HG02973 (cell line): ENCODE measurements around the gene RACGAP1.

ENCODE experiments used
- ATAC-seq: cut with Tn5 transposase; IDR thresholded peaks from one replicate; pipeline ENCODE4 v1.9.1; 2021; ENCODE audit warnings: moderate library complexity; ENCODE audit not compliant: unreplicated experiment

Gene RACGAP1

DNA sequence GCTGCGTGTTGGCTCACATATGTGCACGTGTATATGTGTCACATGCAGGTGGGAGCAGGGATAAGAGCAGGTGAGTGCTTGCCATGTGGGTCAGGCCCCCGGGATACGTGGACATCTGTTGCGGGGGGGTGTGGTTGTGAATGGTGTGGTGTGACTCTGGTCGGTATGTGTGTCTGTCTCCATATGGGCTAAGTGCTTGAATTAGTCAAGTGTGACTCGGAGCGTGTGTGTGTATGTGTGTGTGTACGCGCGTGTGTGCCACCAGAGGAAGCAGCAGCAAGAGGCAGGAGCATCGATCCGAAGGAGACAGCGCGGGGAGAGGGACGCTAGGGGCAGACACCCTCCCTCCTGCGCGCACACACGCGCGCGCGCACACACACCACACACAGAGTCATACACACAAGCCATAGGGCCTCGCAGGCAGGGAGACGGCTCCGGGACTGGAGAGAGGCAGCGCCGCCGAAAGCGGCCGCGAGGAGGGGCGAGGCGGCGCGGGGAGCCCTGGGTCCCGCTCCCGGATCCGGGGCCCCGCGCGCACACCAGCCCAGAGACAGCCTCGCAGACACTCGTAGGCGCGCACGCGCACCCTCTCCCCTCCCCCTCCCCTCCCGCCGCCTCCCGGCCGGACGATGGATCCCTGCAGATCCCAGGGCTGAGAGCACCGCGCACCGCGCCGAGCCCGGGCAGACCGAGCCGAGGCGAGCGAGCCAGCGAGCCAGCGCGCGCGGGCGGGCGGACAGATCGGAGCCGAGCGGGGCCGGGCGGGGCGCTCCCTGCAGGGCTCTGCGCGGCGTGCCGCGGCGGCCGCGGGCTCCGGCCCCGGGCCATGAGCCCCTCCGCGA is 31.9 kb upstream of the RACGAP1 start, which contains the start of gene ASIC1:
ASIC1 (plus strand) TSS at position 597 of the 842 bp plus-strand sequence. CDS start 1,171 bp downstream, outside the sequence.
- ATAC-seq = no peak

DNA sequence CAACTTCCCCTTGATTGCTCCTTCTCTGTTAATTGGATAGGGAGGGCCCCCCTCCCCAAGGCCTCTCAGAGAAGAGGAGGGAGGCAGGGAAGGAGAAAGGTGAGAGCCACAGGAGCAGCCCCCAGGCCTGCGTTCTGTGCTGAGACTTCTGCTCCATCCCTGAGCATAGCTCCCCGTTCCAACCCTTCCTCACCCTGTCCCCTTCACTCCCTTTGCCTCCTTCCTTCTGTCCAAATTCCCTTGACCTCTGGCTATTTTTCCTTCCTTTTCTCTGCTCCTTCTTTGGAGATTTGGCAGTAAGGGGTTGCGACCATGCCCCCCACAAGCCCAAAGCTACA is 31.3 kb upstream of the RACGAP1 start:
- ATAC-seq = no peak

DNA sequence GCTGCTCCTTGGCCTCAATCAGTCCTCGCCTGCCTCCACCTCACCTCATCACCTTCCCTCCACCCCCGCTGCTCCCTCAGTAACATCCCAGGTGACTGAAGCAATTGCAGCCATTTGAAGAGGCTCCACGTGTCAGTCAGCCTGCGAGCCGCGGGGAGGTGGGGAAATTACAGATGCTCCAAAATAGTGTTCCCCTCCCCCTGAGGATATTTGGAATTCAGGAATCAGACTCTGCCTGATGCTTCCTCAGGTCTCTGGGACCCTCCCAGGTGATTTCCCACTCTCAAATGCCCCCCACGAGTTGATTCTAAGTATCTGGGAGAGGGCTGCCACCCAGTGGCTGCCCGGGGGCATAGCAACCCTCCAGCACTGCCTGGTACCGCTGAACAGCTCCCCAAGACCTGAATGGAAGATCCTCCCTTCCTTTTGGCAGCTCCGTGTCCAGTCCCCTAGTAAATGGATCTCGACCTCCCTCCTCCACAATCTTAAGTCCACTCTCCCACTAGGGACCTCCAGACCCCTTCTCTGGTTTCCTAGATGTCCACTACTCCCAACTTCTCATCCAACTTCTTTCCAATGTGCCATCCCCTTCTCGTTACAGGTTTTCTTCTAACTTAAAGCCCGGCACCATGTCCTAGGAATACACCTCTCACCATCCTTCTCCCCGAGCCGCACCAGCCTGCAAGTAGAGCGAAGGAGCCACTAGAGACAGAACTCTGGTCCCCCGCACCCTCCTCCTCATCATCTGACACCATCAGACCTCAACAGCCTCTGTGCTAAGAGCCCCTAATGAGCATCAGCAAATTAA is 30.7 kb upstream of the RACGAP1 start:
- no peak for ATAC-seq

DNA sequence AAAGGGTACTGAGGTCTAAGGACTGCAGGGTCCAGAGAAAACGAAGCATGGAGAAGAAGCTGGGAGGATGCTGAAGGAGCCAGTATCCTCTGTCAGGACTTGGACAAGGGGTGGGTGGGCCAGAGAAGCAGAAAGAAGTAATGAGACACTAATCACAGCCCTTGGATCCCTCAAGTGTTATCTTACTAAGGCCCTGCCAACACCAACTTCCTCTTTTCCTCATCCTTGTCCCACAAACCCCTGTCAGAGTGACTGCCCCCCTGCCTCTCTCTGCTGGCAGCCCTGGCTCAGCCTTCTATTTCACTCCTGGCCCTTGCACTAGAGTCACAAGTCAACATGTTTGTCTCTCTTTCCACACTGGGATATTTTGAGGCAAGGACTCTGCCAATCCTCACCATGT is 28.3 kb upstream of the RACGAP1 start:
- ATAC-seq = no peak

DNA sequence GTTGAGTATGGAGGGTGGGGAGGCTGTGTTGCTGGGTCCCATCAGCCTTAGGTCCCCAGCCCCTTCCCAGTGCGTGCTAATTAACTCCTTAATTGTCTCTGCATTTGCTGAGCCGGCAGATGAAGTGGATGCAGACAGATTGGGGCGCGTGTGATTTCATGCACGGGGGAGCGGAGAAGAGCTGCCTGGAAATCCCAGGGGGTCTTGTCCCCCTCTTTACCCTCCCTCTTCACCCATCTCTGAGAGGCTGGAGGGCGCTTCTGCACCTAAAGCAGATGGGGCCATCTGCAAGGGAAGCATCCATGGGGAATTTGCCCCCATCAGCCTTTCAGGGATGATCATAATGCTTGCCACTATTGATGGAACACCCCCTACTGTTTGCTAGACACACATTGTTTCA is 27.7 kb upstream of the RACGAP1 start:
- no peak for ATAC-seq

DNA sequence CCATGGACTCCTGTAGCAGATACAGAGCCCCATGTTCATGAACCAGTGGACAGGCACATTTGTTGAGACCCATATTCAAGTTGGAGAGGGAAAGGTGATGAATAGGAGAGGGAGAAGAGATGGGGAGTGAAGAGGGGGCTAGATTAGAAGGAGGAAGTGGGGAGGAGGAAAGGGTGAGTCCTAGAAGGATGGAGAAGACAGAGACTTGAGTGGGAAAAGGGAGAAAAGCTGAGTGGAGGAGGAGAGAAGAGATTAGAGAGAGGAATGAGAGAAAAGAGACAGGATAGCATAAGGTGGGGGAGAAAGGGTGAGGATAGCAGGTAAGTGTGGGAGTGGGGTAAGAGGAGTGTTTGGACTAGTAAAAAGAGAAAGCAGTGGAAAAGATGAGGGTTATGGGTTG is 27.2 kb upstream of the RACGAP1 start:
- no peak for ATAC-seq

DNA sequence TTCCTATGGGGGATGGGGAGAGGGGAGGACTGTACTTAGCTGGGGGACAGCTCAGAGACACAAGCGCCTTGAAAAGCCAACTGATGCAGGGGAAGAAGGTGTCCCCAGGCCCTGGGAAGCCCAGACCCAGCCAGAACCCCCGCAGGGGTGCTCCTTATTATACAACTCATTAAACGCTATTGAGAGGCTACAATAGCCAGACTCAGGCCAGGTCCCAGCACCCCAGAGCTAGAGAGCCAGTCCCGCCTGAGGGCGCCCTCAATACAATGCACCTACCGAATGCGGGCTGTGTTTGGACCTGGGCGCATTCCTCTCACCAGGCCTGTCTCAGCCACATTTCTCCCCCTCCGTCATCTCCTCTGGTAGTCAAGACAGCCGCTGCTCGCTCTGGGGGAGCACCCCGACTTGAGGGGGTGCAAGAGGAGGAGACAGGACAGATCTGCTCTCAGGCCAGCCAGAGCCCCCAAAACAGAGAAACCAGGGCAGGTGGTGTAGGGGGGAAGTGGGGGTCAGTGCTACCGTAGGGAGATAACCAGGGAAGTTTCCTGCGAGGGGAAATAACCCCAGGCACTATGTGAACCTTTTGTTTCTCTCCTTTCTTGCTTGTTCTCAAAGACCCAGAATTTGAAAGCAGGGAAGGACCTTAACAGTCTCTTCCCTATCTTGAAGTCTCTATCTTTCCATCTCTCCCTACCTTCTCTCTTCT is 26.0 kb upstream of the RACGAP1 start:
- no peak for ATAC-seq

DNA sequence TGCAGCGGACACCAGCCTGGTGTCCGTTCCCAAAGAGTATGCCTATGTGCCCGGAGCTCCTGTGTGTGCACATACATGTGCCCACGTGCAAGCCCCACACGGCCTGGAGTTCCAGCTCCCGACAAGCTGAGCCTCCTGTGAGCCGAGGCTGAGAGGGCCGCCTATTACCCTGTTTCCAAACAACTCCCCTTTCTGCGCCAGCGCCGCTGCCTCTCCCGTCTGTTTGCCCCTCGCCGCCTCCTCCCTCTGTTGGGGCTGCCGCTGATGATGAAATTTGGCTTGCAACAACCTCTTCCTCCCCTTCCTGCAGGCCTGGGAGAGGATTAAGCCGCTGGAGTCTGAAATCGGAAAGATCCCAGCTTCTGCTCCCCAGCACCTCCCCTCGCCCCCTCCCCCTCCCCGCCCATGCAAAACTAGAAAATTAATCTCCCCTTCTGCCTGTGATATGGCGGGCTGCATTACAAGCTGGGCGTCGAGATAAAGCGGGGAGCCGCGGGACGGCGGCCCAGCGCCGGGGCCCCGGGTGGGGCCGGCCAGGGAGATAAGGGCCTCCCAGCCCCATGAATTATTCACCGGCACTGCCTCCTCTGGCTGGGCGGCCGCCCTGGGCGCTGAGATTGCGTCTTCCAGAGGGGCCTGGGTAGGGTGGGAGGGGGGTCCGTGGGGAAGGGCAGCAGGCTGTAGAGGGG is 25.3 kb upstream of the RACGAP1 start:
- ATAC-seq = no peak

DNA sequence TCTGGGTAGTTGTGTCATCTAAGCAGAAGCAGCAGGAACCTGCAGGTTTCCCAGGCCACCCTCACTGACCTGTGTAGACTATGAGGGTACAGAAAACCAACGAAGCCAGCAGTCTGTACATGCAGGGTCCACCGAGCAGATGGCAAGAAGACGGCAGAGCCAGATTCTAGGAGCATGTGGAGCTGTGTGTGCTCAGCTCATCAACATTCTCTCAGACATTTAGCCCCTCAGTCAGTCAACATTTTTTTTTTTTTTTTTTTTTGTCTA is 24.8 kb upstream of the RACGAP1 start:
- ATAC-seq = no peak

DNA sequence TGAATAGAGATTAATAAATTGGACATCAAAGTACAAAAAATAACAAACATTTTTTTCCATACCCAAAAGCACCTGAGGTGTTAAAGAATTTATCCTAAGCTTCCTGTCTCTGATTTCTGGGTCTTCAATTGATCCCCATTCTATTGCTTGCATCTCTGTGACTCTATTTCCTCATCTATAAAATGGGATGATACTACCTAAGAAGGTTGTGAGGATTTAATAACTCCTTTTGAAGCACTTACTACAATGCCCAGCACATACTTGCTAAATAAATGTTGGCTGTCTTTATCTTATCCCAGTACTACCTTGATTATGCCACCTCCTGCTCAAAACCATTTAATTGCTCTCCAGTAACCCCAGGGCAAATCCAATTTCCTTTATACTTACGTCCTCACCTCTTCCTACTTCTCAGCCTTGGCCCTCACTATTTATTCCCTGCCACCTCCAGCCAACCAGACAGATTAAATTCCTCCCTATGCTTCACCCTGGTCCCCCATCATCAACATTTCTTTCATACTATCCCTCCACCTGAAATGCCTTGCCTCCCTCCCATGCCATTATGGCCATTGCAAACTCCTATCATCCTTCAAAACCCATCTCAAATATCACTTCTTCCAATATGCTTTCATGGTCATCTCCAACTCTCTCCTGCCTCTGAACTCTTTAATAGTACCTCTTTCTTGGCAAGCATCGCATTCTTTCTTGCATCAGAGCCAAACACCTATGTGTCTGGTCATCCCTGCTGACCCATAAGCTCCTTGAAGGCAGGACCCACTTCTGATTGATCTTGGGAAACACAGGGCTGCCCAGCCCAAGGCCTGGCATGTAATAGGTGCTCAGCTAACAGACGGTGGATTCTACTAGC is 24.2 kb upstream of the RACGAP1 start:
- no peak for ATAC-seq

DNA sequence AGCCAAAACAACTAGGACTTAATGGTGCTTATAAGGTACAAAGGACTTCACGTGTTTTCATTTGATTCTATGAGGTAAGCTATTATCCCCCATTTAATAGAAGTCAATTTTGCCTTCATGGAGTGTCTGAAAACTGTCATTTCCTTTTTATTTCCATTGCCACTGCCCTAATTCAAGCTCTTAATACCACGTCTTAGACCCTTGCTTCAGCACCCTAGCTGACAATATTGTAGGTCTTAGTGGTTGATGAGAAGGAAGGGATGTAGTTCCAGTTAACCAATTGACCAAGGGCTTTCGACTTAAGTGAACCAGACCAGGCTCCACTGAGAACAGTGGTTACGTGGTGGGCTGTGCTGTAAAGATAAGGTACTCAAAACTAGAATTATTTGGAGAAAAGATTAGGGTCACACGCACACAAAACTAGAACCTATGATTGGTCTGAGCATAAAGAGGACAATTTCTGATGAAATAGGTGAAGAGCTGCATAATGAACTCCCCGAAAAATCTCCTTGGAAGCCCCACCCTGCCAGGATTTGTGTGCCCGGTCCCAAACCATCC is 22.5 kb upstream of the RACGAP1 start:
- ATAC-seq = no peak

DNA sequence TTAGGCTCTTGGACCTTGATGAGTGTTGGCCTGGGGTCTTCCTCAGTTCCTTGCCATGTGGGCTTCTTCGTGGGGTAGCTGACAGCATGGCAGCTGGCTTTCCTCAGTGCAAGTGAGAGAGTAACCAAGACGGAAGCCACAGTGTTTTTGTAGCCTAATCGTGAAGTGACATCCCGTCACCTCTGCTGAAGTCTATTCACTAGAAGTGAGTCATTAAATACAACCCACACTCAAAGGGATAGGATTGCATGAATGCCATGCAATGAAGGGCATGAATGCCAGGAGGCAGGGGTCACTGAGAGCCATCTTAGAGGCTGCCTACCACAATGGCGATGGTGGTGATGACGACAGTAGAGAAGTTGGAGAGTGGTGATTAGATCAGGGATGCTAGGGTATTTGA is 18.6 kb upstream of the RACGAP1 start:
- no peak for ATAC-seq

DNA sequence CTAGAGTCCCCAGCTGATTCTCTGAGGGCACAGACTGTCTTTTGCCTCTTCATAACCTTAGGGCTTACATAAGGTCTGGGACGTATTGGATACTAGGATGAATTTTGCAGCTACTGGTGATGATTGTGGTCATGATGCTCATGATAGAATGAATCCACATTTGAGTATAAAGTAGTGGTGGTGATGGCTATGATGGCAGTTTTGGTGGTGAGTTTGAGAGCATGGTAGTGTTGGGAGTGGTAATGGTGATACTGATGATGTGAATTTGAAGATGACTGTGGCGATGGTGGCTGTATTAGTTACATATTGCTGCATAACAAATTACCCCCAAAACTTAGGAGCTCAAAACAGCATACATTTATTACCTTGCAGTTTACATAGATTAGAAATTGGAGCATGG is 18.0 kb upstream of the RACGAP1 start:
- no peak for ATAC-seq

DNA sequence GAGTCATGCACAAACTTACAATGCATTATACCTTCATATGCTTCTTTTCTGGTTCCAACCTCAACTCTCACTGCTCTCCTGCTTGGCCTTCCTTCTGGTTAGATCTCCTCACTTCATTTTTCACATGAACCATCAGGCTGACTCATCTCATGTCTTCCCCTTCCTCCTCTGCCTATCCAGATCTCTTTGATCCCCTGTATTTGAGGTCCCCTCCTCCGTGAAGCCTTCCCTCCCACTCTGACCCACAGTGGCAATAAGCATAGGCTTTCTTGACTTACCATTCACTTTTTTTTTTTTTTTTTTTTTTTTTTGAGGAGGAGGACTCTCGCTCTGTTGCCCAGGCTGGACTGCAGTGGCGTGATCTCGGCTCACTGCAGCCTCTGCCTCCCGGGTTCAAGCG is 17.4 kb upstream of the RACGAP1 start:
- no peak for ATAC-seq

DNA sequence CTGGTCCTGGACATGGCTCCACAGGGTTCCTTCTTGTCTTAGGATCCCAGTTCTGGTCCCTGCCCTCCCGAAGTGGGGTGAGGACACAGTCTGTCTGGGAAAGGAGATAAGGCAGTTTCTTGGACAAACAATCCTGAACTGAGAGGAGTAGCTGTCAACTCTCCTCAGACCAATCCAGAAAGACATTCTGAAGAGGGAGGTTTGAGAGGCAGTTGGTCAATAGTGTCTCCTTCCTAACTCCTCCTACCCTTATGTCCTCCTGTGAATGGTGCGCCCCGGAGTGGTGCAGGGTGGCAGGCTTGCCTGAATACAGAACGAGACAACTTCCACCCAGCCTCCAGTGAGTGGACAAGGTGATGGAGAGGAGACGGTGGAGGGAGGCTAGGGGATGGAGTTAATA is 16.7 kb upstream of the RACGAP1 start:
- no peak for ATAC-seq

DNA sequence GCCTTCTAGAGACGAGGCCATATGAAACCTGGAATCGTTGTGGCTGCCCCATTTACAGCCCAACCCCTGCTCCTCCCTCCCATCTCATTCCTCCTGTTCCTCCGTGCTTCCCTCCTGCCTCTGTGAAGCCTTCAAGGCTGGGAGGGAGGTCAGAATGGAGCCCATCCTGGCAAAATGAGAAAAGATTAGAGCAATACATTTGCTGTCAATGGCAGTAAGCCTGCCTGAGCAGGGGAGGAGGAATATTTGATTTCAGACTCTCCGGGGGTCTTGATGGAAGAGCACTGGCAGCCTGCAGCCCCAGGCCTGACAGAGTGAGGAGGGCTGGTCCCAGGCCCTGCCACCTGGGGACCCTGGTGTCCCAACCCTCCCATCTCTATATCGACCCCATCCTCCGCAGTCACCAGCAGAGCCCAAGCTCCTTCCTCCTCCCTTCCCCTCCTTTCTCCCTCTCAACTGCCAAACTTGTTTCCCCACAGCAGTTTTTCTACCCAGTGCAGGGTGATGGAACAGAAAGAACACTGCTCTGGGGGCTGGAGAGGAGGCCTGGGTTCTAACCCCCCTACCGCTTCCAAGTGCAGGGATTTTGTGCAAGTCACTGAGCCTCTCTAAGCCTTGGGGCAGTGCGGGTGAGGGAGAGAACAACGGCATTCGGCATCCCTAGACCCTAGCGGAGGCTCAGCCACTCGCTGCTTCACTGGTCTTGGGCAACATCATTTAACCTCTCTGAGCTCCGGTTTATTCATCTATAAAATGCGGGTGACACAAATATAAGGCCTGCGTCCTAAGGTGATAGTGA is 16.0 kb upstream of the RACGAP1 start:
- ATAC-seq = no peak

DNA sequence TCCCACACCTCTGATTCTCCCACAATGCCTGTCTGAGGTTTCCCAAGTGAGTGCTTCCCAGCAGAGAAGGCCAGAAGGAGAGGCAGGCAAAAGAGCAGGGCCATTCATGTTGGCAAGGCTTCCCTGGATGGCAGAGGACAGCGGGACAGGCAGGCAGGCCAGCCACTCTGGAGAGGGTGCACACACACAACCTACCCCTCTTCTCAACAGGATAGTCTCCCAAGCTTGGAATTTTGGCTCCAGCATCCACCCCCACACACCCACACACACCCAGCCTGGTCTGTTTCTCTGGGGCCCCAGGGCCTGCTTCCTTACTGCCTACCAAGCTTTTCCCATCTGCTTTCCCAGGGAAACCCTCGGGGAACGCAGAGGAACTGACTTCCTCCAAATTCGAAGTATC is 15.4 kb upstream of the RACGAP1 start:
- no peak for ATAC-seq

DNA sequence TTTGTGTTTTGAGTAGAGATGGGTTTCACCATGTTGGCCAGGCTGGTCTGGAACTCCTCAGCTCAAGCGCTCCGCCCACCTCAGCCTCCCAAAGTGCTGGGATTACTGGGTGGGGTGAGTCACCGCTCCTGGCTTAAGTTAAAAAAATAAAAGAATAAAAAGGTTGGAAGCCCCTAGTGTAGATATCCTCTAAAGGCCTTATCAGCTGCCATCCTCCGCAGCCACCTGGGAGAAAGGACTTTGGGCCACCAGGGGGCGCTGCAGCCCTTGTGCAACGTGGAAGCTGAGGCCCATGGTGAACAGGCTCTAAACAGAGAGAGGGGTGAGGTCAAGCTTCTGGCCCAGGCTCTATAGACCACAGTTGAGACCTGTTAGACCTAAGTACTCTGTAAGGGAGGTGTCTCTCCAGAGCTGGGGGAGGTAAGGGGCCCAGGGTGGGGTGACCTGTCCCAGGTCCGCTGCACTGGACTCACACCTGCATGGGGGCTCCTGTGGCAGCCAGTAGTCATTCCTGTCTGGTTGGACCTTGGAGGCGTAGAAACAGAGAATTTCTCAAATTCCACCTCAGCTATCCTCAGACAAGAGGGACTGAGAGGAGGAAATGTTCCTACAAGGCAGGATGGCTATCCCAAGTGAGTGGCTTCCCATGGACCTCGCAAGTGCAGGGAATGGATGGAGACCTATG is 14.0 kb upstream of the RACGAP1 start:
- no peak for ATAC-seq

DNA sequence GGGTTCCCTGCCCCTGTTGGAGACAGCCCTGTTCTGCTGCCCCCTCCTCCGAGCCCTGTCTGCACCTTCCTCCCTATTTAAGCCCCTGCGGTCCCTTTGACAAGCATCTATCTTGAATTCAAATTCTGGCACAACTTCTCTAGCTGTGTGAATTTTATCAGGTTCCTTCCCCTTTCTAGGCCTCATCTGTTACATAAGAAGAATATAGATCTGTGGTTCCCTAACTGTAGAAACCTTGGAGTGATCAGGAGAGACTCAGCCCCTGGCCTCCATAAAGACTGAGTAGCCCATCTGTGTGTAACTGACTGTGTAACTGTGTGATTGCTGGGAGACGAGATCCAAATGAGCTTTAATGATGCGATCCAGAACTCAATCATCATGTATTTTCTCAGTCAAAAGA is 13.0 kb upstream of the RACGAP1 start:
- no peak for ATAC-seq
